ENCODE results near the gene SCRN1.

- no peak for TF ChIP-seq CTCF (IDR thresholded peaks at IDR 0.05)
- no peak for TF ChIP-seq EP300 (IDR thresholded peaks at IDR 0.05)
These were observed 3.5 kb upstream of the SCRN1 start for GRCh38 chr7:29993140-29993539.
